ENCODE results near the gene B3GNT8.
A peak's percentile ranks its signal among the peaks of the same experiment; 100 is the strongest.
"Not testable (repeated sequence)": the region's sequence is repeated elsewhere in the genome, so short reads cannot be mapped to it uniquely, and the experiment has no call there.

Gene B3GNT8

GRCh38 chr19:41384351-41384750, 42.8 kb downstream of the B3GNT8 start:
- no peak for DNase-seq

- DNase-seq, result not testable (repeated sequence)
Measured at GRCh38 chr19:41381536-41381935, 45.6 kb downstream of the B3GNT8 start.

GRCh38 chr19:41377977-41378709, 49.0 kb downstream of the B3GNT8 start:
- peak in 1 of 6 experiments; percentile 17 for DNase-seq

GRCh38 chr19:41376998-41377365, 50.2 kb downstream of the B3GNT8 start:
- DNase-seq, result no peak

- DNase-seq, result peak in 2 of 6 experiments; percentile 16 to 17
Measured at GRCh38 chr19:41376241-41376997, 50.8 kb downstream of the B3GNT8 start, which contains the start of gene TMEM91. Gene TMEM91 (plus strand): TSS chr19:41376533. CDS start chr19:41378310, 1,777 bp downstream.
